Stimulated activated CD4-positive, alpha-beta T cell treated with anti-CD3 and anti-CD28 coated beads, TNF-alpha, amount 100 ng/mL, for 24 hours (primary cell): Measurements from ENCODE around the gene GPATCH2.

Experiments
- DNase-seq, 3 experiments: peaks; one replicate each; pipeline ENCODE4 v3.0.0-alpha.2; 2020; ENCODE audit warnings: low read depth in 3 of 3

The GPATCH2 gene

DNA sequence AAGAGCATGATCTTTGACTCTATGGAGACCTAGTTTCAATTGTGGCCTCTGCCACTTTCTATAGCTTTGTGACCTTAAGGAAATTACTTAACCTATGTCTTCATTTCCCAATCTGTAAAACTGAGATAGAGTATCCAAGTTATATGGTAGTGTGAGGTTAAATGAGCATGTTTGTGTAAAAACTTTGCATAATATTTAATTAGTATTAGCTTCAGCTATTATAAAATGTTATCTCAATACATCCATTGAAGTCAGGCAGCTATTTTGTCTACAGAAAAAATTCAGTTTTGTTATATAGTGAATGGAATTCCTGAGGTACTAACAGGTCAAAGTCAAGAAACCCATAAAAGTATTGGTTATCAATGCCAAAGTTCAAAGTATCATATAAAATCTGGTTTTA, 53.6 kb downstream of the GPATCH2 start:
- DNase-seq, result no peak

DNA sequence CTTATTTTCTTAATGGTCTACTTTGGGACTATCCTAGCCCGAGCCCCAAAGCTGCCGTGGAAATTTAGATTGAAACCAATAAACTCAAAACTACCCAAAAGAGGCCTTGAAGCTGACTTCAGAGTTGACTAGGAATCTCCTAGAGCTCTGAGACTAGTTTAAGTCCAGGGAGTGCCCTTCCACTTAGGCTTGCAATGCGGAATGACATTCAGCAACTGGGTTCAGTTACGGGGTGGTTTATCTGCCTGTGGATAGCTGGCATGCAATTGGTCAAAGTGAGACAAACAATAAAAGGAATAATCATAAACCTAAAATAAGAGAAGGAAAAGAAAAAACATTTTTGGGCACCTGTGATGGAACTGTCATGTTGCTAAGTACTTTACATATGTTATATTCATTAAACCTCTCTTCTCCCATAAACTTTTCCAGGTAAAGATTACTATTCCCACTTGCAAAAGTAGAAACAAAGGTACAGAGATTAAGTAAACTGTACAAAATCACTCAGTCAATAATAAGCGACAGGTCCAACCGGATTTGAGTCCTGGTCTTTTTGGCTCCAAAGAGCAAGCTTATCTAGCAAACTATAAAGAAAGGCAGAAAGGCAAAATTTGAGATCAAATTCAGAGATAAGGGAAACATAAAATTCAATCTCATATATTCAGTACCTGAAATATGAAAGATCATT, 56.5 kb downstream of the GPATCH2 start:
- DNase-seq, result no peak

- no peak for DNase-seq
Measured at GRCh38 chr1:217569021-217569420, 61.9 kb downstream of the GPATCH2 start.

GRCh38 chr1:217568200-217568599, 62.7 kb downstream of the GPATCH2 start:
- DNase-seq, result no peak

- no peak for DNase-seq
Measured at GRCh38 chr1:217564833-217565232, 66.1 kb downstream of the GPATCH2 start.

DNA sequence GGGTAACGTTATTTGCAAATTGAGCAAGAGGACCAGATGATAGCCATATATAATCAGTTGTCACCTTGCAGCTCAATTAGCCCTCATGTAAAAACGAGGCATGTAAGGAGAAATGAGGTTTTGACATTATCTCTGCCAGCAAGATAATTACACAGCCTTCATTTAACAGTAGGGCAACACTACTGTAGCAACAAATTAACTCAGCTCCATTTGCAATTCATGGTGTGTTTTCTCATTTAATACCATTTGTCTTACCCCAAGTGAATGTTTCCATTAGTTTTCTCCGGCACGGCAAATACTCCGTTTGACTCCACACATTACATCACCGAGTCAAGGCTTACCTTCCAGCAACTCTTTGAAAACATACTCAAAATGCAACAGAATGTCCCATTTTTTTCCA, 66.7 kb downstream of the GPATCH2 start:
- DNase-seq, result no peak

GRCh38 chr1:217563179-217563578, 67.7 kb downstream of the GPATCH2 start:
- no peak for DNase-seq

DNA sequence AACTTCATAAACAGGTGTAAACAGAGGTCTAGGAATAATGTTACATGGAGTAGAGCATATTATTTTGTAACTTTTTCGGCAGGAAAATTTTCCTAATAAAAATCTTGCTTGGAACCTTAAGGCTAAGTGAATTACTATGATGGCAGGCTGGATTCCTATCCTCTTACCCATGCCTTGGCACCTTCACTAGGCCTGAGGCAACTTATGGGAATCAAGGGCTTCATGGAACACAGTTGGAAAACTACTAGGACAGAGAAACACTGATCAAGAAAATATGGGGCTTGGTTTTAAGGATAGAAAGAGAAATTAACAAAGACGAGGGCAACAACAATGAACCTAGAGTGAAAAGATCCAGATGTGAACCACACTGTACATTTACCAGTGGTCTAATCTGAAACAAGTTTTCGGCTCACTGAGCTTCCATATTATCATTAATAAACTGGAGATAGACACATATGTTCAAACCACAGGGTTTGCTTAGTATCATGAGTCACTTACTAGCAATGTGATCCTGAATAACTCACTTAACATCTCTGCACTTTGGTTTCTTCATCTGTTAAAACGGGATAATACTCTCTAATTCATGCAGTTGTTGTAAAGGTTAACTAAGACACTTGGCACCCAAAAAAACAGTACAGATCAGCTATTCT, 68.5 kb downstream of the GPATCH2 start:
- DNase-seq, result no peak

GRCh38 chr1:217561446-217561845, 69.4 kb downstream of the GPATCH2 start:
- DNase-seq, result no peak

GRCh38 chr1:217554849-217555248, 76.0 kb downstream of the GPATCH2 start:
- no peak for DNase-seq

DNA sequence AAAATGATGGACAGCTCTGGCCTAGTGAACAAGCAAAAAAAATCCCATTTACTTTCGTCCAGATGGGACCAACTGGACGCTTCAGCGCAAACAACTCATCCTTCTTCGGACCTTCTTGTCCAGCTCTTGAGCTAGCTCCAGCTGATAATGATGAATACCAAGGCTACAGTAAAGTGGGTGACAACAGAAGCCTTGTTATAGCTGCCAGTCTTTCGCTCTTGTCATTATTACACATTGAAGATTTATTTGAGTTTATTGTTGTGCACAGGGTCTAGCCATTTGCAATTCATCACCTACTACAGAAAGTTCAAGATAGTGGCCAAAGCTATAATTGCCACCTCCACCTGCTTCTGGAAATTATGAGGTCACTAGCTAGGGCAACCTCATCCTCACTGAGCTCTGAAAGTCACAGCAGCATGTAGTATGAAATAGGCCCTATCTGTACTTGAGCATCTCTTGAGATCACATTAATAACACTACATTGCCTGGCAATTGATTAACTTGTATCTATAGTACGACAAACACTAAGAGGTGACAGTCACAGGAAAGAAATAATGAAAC, 76.9 kb downstream of the GPATCH2 start:
- DNase-seq, result no peak

DNA sequence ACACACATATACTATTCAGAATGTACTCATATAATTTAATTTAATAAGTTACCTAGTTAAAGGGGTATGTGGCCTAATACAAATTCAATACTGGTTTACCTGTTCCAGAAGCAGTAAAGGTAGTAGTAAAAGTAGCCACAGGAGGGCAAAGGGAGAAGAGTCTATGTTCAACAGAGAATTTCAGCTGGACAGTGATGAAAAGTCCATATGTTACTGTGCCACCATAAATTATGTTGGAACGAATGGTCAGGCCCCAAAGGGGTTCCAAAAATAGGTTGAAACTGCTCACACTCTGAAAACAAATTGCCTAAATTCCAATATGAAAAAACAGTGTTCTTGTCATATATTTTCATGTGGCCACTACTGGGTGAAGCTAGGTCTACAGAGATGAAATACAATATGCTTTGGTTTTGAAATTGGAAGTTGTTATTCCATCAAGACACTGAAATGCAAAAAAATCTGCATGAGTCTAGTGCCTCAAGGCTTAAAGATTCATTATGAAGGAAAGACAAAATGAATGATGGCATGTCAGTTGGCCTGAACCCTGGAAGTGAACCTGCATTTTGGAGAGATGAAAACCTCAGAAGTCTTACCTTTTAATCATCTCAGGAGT, 78.4 kb downstream of the GPATCH2 start:
- DNase-seq, result no peak

- DNase-seq, result no peak
Measured at GRCh38 chr1:217542837-217543236, 88.1 kb downstream of the GPATCH2 start.

DNA sequence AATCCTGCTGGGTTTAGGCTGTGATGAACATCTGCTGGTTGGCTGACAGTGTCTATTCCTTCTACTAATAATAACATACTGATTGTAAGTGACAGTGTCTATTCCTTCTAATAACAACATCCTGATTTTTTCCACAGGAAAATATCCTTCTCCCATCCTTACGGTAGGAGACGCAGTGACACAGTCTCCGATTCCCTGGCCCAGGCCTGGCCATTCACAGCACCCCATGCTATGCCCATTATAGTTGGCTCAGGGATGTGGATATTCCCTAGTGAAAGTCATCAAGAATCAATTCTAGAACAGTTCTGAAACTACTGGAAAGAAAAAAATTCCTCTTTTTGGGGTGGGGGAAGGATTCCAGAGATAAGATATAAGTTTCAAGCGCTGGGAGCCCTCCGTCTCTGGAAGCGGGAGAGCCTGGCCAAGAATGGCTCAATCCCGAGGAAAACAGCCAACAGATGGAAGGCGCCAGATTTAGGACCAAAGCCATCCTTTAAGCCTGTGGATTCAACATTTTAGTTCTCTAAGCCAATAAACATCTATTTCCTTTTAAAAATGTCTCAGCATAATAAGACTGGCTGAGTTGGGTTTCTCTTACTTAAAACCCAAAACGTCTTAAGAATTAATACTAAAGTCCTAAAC, 88.6 kb downstream of the GPATCH2 start:
- DNase-seq, result no peak

DNA sequence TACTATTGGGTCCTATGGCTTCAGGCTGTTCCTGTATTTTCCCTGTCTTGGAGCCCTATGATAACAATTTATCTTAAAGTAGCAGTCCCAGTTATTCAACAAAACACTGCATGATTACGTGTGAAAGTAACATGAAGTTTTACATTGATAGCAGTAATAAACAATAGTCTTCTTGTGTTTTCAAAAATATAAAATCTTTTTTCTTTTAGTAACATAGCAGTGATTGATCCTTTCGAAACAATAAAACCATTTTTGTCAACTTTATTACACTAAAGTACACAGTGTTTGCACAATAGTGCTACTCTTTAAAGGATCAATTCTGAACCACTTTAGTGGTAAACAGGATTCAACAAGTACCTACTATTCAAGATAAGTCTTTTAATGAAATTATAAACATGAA, 90.6 kb downstream of the GPATCH2 start:
- DNase-seq, result no peak

DNA sequence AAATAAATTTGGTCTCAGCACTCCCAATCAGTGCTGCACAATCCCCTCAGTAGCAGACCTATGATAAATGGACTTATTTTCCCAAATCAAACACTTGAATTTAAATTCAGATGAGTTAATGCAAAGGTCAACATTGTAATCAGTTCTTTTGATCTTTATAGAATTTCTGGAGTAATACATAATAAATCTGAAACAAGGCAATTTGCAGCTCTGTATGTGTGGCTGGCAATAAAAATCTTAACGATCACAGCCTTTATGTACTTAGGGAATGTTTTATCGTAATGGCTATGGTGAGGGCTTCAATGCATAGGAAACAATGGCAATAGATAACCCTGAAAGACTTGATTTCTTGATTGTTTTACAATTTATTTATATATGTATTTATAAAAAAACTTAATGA, 91.4 kb downstream of the GPATCH2 start:
- no peak for DNase-seq

DNA sequence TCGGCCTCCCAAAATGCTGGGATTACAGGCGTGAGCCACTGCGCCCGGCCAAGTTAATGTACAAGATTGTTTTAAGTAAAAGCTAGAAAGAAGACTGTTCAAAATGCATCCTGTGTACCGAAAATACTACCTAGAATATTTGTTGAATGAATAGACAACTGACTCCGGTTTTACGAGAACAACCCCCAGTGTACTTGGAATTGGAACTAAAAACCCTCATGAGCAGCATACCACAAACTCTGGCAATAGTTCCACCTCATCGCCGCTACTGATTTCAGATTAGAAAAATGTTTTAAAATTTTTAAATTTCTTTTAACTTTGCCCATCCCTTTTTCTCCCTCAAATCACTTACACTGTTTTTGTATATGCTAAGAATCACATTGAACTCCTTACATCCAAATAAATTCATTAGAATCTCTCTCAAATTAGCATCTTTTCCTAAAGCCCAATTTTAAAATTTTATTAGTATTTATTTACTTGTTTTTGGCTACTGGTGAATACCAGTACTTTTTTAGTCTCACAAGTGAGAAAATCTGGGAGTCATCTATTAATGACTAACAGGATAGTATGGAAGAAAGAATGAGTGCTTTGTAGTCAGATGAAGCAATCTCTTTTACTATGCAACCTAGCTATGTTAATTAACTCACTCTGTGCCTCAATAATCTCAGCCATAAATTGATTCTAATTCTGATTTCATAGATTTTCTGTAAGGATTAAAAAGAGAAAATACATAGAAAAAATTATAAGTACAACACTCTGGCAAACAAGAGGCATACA, 95.1 kb downstream of the GPATCH2 start:
- no peak for DNase-seq

DNA sequence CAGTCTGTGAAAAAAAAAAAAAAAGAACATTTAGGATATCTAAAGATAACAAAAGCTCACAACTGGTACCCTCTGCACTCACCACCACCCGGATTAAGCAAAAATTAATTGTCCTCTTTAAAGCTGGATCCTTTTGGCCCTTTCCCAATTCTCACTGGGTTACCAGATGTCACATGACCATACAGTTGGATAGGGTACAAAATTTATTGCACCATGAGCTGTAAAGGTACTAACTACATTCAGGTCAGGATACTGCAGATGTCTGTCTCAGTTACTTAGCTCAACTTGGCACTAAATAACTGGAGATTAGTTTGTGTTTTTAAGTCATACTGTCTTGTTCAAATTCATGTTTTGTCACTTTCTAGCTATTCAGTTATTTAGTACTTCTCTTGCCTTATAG, 96.3 kb downstream of the GPATCH2 start:
- no peak for DNase-seq

- DNase-seq, result no peak
Measured at GRCh38 chr1:217528271-217528670, 102.6 kb downstream of the GPATCH2 start.

GRCh38 chr1:217527151-217527550, 103.7 kb downstream of the GPATCH2 start:
- DNase-seq, result no peak

DNA sequence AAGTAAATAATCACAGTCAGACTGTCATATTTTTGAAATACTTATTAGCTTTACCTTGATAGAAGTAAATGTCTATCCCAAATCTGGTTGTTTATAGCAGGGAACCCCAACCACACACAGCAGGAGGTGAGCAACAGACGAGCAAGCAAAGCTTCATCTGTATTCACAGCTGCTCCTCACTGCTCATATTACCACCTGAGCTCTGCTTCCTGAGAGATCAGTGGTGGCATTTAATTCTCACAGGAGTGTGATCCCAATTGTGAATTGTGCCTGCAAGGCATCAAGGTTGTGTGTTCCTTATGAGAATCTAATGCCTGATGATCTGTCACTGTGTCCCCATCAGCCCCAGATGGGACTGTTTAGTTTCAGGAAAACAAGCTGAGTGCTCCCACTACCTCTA, 104.3 kb downstream of the GPATCH2 start:
- DNase-seq, result no peak
